Smooth muscle cell (in vitro differentiated cells): ENCODE data around the gene WNT4. TPM values are rescaled to one million over a fixed set of nuclear protein-coding genes. Genes with fewer than 3 reads are reported as not detected.

Experiments
- DNase-seq: peaks from one replicate; lab custom pipeline; 2025; ENCODE audit not compliant: unreplicated experiment; lab: John Stamatoyannopoulos, UW
- H2AFZ ChIP-seq: fragments of 200-600 bp; sonication (generic); 2 replicates; pipeline ENCODE4 v1.6.0; 2016; ENCODE audit warnings: antibody characterized with exemption, low read depth, mild to moderate bottlenecking
- H3F3A ChIP-seq: fragments of 200-600 bp; sonication (generic); 2 replicates; pipeline ENCODE4 v1.6.0; 2017; ENCODE audit warnings: antibody characterized with exemption, low read depth
- H3K27ac ChIP-seq: fragments of 200-600 bp; sonication (generic); 2 replicates; pipeline ENCODE4 v1.5.1; 2016; ENCODE audit warnings: low read depth, mild to moderate bottlenecking
- H3K27me3 ChIP-seq: fragments of 200-600 bp; sonication (generic); 2 replicates; pipeline ENCODE4 v1.6.1; 2016; ENCODE audit warnings: low read depth, mild to moderate bottlenecking
- H3K36me3 ChIP-seq: fragments of 200-600 bp; sonication (generic); 2 replicates; pipeline ENCODE4 v1.5.1; 2016; ENCODE audit warnings: low read depth
- H3K4me1 ChIP-seq: fragments of 200-600 bp; sonication (generic); 2 replicates; pipeline ENCODE4 v1.5.1; 2016; ENCODE audit warnings: low read depth
- H3K4me2 ChIP-seq: fragments of 200-600 bp; sonication (generic); 2 replicates; pipeline ENCODE4 v1.6.0; 2016; ENCODE audit warnings: mild to moderate bottlenecking
- H3K4me3 ChIP-seq: fragments of 200-600 bp; sonication (generic); 2 replicates; pipeline ENCODE4 v1.5.1; 2016; ENCODE audit warnings: mild to moderate bottlenecking
- H3K79me2 ChIP-seq: fragments of 200-600 bp; sonication (generic); 2 replicates; pipeline ENCODE4 v1.6.0; 2016; ENCODE audit warnings: low read depth, mild to moderate bottlenecking
- H3K9ac ChIP-seq: fragments of 200-600 bp; sonication (generic); 2 replicates; pipeline ENCODE4 v1.6.0; 2016; ENCODE audit warnings: low read depth
- H3K9me3 ChIP-seq: fragments of 200-600 bp; sonication (generic); replicated peaks from 2 replicates; pipeline ENCODE4 v1.5.1; 2016; ENCODE audit warnings: low read depth
- H4K20me1 ChIP-seq: fragments of 200-600 bp; sonication (generic); 2 replicates; pipeline ENCODE4 v1.6.0; 2016; ENCODE audit warnings: low read depth
- CTCF ChIP-seq: fragments of 200-600 bp; sonication (generic); IDR thresholded peaks from 2 replicates; pipeline ENCODE4 v1.5.1; 2017; ENCODE audit warnings: borderline replicate concordance, mild to moderate bottlenecking, antibody characterized with exemption; ENCODE audit not compliant: insufficient read depth, poor library complexity, severe bottlenecking
- WGBS: methylation state at CpG from one replicate; pipeline ENCODE4 v1.1.7; 2016; ENCODE audit warnings: low lambda C conversion rate; 5-methylcytosine and 5-hydroxymethylcytosine counted together
- polyA plus RNA-seq: library from polyadenylated mRNA; unstranded; fragments of >200 nt; fragmentation: Nextera tagmentation; extraction: Ambion mirVana; gene quantifications from 2 replicates; pipeline ENCODE4 v1.2.1, GENCODE V29; 2016
- total RNA-seq: library from RNA; depleted of rRNA; stranded (reverse); fragments of >200 nt; gene quantifications from 2 replicates; pipeline ENCODE4 v1.2.3, GENCODE V29; 2014

Gene WNT4
- total and polyA plus RNA-seq, 2 experiments from 2014 or later = 0.18 to 0.55 TPM

DNA sequence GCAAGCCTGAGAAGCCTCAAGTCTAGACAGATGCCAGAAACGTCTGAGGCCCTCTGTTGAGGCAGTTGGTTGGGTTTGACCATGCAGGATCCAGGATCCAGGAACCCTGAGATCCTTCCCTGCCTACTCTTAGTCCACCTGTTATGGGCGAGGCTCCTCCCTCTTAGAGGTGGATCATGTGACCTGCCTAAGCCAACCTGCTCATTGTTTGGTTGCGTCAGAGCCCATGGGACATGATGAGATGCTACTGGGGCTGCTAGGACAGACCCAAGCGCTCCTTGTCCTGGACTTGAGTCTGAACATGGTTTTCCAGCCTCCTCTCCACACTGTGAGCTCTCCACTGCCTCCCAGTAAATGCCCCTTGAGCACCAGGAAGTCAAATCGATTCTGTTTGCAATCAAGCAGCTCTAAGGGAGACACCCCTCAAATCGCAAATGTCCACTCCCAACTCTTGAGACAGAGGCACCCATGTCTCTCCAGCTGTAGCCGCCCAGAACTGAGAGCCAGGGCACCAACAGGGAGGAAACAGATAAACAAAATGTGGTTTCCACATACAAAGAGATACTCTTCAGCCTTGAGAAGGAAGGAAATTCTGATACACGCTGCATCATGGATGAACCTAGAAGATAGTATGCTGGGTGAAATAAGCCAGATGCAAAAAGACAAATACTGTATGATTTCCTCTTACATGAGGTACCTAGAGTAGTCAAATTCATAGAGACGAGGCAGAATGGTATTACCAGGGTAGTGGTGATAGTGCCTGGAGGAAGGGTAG is 31.7 kb upstream of the WNT4 start:
- no peaks in the 10 kb centered on the region for H4K20me1 ChIP-seq
- no peak overlapping the region for H3K27ac ChIP-seq
- H3K4me2 ChIP-seq = no peak overlapping the region
- no peaks in the 10 kb centered on the region for H3F3A ChIP-seq
- peaks cover 12% of the 10 kb centered on the region for H3K27me3 ChIP-seq
- WGBS = 91% methylated on average over 9 of the region's 9 CpGs
- DNase-seq = no peak
- H3K36me3 ChIP-seq = no peaks in the 10 kb centered on the region
- H3K4me3 ChIP-seq = no peak overlapping the region
- no peaks in the 10 kb centered on the region for H3K9me3 ChIP-seq
- no peak for TF ChIP-seq CTCF
- H2AFZ ChIP-seq = no peak overlapping the region
- H3K4me1 ChIP-seq = no peaks in the 10 kb centered on the region
- H3K79me2 ChIP-seq = no peaks in the 10 kb centered on the region
- H3K9ac ChIP-seq = no peak overlapping the region

GRCh38 chr1:22171951-22172715 is 29.2 kb upstream of the WNT4 start:
- no peaks in the 10 kb centered on the region for H3K79me2 ChIP-seq
- no peaks in the 10 kb centered on the region for H3K4me1 ChIP-seq
- H3K36me3 ChIP-seq = no peaks in the 10 kb centered on the region
- no peak for TF ChIP-seq CTCF
- no peak overlapping the region for H2AFZ ChIP-seq
- no peaks in the 10 kb centered on the region for H4K20me1 ChIP-seq
- peaks cover 12% of the 10 kb centered on the region for H3K27me3 ChIP-seq
- no peak overlapping the region for H3K9ac ChIP-seq
- no peak overlapping the region for H3K4me3 ChIP-seq
- no peaks in the 10 kb centered on the region for H3F3A ChIP-seq
- WGBS = 69% methylated on average over 18 of the region's 18 CpGs
- H3K27ac ChIP-seq = no peak overlapping the region
- DNase-seq = no peak
- H3K9me3 ChIP-seq = no peaks in the 10 kb centered on the region
- H3K4me2 ChIP-seq = no peak overlapping the region

DNA sequence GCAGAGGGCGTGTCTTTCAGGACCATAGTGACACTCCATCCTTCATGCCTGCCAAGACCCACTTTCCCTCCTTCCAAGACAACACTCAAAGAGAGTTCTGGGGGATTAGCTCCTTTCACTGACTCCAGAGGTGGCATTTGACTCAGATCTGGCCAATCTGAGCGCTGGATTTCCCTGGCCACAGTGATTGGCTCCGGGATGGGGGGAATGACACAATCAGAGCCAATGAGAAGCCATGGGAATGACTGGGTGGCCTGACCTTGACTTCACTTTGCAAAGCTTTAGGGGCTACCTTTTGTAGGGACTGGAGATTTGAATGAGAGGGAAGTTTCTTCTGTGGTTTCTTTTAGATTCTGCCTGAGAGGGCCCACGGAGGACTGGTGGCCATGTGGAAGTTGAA is 26.9 kb upstream of the WNT4 start:
- 93% methylated on average over 4 of the region's 4 CpGs for WGBS
- H3K79me2 ChIP-seq = no peaks in the 10 kb centered on the region
- H3K4me2 ChIP-seq = no peak overlapping the region
- DNase-seq = no peak
- H3K4me3 ChIP-seq = no peak overlapping the region
- no peak overlapping the region for H3K27ac ChIP-seq
- H3K9me3 ChIP-seq = no peaks in the 10 kb centered on the region
- no peak overlapping the region for H2AFZ ChIP-seq
- peaks cover 5% of the 10 kb centered on the region for H3K27me3 ChIP-seq
- H3K36me3 ChIP-seq = no peaks in the 10 kb centered on the region
- no peak overlapping the region for H3K9ac ChIP-seq
- H4K20me1 ChIP-seq = no peaks in the 10 kb centered on the region
- no peak for TF ChIP-seq CTCF
- H3K4me1 ChIP-seq = no peaks in the 10 kb centered on the region
- no peaks in the 10 kb centered on the region for H3F3A ChIP-seq
